Measurements from ENCODE around the gene ELOVL5.

ELOVL5 gene

GRCh38 chr6:53266553-53267090 lies 82.1 kb downstream of the ELOVL5 start:
- Histone ChIP-seq H3K9me3 (ENCODE audit: insufficient read depth, low read length) (no peaks in the 10 kb centered on the region), H3K27me3 (ENCODE audit: insufficient read depth, insufficient read length) (no peaks in the 10 kb centered on the region), H3K4me3 (ENCODE audit: insufficient read length, low read depth) (no peak overlapping the region), H3K9ac (ENCODE audit: insufficient read length, low read depth) (no peak overlapping the region), H3K36me3 (ENCODE audit: insufficient read depth, insufficient read length, low read length) (peaks cover 31% of the 10 kb centered on the region), H3K4me1 (ENCODE audit: insufficient read depth, insufficient read length) (peaks cover 2% of the 10 kb centered on the region)
- no peak for TF ChIP-seq YY1 (IDR thresholded peaks at IDR 0.05; ENCODE audit: insufficient read depth, insufficient read length)
- DNase-seq (ENCODE audit: low read depth, low spot score), result no peak

- Histone ChIP-seq H3K4me3 (ENCODE audit: insufficient read length, low read depth) (no peak overlapping the region), H3K9me3 (ENCODE audit: insufficient read depth, low read length) (no peaks in the 10 kb centered on the region), H3K9ac (ENCODE audit: insufficient read length, low read depth) (no peak overlapping the region), H3K36me3 (ENCODE audit: insufficient read depth, insufficient read length, low read length) (peaks cover 32% of the 10 kb centered on the region), H3K4me1 (ENCODE audit: insufficient read depth, insufficient read length) (no peaks in the 10 kb centered on the region), H3K27me3 (ENCODE audit: insufficient read depth, insufficient read length) (no peaks in the 10 kb centered on the region)
- TF ChIP-seq YY1 (IDR thresholded peaks at IDR 0.05; ENCODE audit: insufficient read depth, insufficient read length) (no peak), SUZ12 (IDR thresholded peaks at IDR 0.05; ENCODE audit: extremely low read depth, insufficient read depth, insufficient read length) (no peak), ZNF274 (IDR thresholded peaks at IDR 0.05; ENCODE audit: low read depth, low read length) (no peak)
- DNase-seq (ENCODE audit: low read depth, low spot score), result no peak
Measured at GRCh38 chr6:53264915-53265607, 83.7 kb downstream of the ELOVL5 start.

GRCh38 chr6:53264337-53264736 lies 84.4 kb downstream of the ELOVL5 start:
- no peak for TF ChIP-seq YY1 (IDR thresholded peaks at IDR 0.05; ENCODE audit: insufficient read depth, insufficient read length)
- TF ChIP-seq ZNF274 (IDR thresholded peaks at IDR 0.05; ENCODE audit: low read depth, low read length), result no peak
- TF ChIP-seq SUZ12 (IDR thresholded peaks at IDR 0.05; ENCODE audit: extremely low read depth, insufficient read depth, insufficient read length), result no peak
- Histone ChIP-seq H3K4me3 (ENCODE audit: insufficient read length, low read depth) (no peak overlapping the region), H3K9ac (ENCODE audit: insufficient read length, low read depth) (no peak overlapping the region), H3K27me3 (ENCODE audit: insufficient read depth, insufficient read length) (no peaks in the 10 kb centered on the region), H3K4me1 (ENCODE audit: insufficient read depth, insufficient read length) (no peaks in the 10 kb centered on the region), H3K36me3 (ENCODE audit: insufficient read depth, insufficient read length, low read length) (peaks cover 26% of the 10 kb centered on the region), H3K9me3 (ENCODE audit: insufficient read depth, low read length) (no peaks in the 10 kb centered on the region)
- no peak for DNase-seq (ENCODE audit: low read depth, low spot score)

- DNase-seq (ENCODE audit: low read depth, low spot score), result no peak
- Histone ChIP-seq H3K4me1 (ENCODE audit: insufficient read depth, insufficient read length) (no peaks in the 10 kb centered on the region), H3K27me3 (ENCODE audit: insufficient read depth, insufficient read length) (no peaks in the 10 kb centered on the region), H3K9me3 (ENCODE audit: insufficient read depth, low read length) (no peaks in the 10 kb centered on the region), H3K9ac (ENCODE audit: insufficient read length, low read depth) (no peak overlapping the region), H3K36me3 (ENCODE audit: insufficient read depth, insufficient read length, low read length) (peaks cover 24% of the 10 kb centered on the region), H3K4me3 (ENCODE audit: insufficient read length, low read depth) (no peak overlapping the region)
- no peak for TF ChIP-seq ZNF274 (IDR thresholded peaks at IDR 0.05; ENCODE audit: low read depth, low read length)
- TF ChIP-seq YY1 (IDR thresholded peaks at IDR 0.05; ENCODE audit: insufficient read depth, insufficient read length), result no peak
- TF ChIP-seq SUZ12 (IDR thresholded peaks at IDR 0.05; ENCODE audit: extremely low read depth, insufficient read depth, insufficient read length), result no peak
Measured at GRCh38 chr6:53263917-53264316, 84.8 kb downstream of the ELOVL5 start.

- H3K27me3 ChIP-seq (ENCODE audit: insufficient read depth, insufficient read length), result no peaks in the 10 kb centered on the region
- no peaks in the 10 kb centered on the region for H3K4me1 ChIP-seq (ENCODE audit: insufficient read depth, insufficient read length)
- no peak overlapping the region for H3K9ac ChIP-seq (ENCODE audit: insufficient read length, low read depth)
- DNase-seq (ENCODE audit: low read depth, low spot score), result no peak
- H3K9me3 ChIP-seq (ENCODE audit: insufficient read depth, low read length), result no peaks in the 10 kb centered on the region
- H3K4me3 ChIP-seq (ENCODE audit: insufficient read length, low read depth), result no peak overlapping the region
- TF ChIP-seq ZNF274 (IDR thresholded peaks at IDR 0.05; ENCODE audit: low read depth, low read length), result no peak
- TF ChIP-seq YY1 (IDR thresholded peaks at IDR 0.05; ENCODE audit: insufficient read depth, insufficient read length), result no peak
- TF ChIP-seq SUZ12 (IDR thresholded peaks at IDR 0.05; ENCODE audit: extremely low read depth, insufficient read depth, insufficient read length), result no peak
- H3K36me3 ChIP-seq (ENCODE audit: insufficient read depth, insufficient read length, low read length), result peaks cover 16% of the 10 kb centered on the region
Measured at GRCh38 chr6:53259860-53260580, 88.7 kb downstream of the ELOVL5 start.

GRCh38 chr6:53258774-53259155 lies 90.0 kb downstream of the ELOVL5 start:
- no peak overlapping the region for H3K9ac ChIP-seq (ENCODE audit: insufficient read length, low read depth)
- no peaks in the 10 kb centered on the region for H3K9me3 ChIP-seq (ENCODE audit: insufficient read depth, low read length)
- no peaks in the 10 kb centered on the region for H3K27me3 ChIP-seq (ENCODE audit: insufficient read depth, insufficient read length)
- no peak for DNase-seq (ENCODE audit: low read depth, low spot score)
- H3K36me3 ChIP-seq (ENCODE audit: insufficient read depth, insufficient read length, low read length), result peaks cover 16% of the 10 kb centered on the region
- TF ChIP-seq ZNF274 (IDR thresholded peaks at IDR 0.05; ENCODE audit: low read depth, low read length) (no peak), SUZ12 (IDR thresholded peaks at IDR 0.05; ENCODE audit: extremely low read depth, insufficient read depth, insufficient read length) (no peak), YY1 (IDR thresholded peaks at IDR 0.05; ENCODE audit: insufficient read depth, insufficient read length) (no peak)
- H3K4me3 ChIP-seq (ENCODE audit: insufficient read length, low read depth), result no peak overlapping the region
- H3K4me1 ChIP-seq (ENCODE audit: insufficient read depth, insufficient read length), result no peaks in the 10 kb centered on the region

GRCh38 chr6:53258076-53258773 lies 90.5 kb downstream of the ELOVL5 start:
- DNase-seq (ENCODE audit: low read depth, low spot score), result no peak
- no peaks in the 10 kb centered on the region for H3K27me3 ChIP-seq (ENCODE audit: insufficient read depth, insufficient read length)
- no peak overlapping the region for H3K9ac ChIP-seq (ENCODE audit: insufficient read length, low read depth)
- TF ChIP-seq SUZ12 (IDR thresholded peaks at IDR 0.05; ENCODE audit: extremely low read depth, insufficient read depth, insufficient read length), result no peak
- no peak for TF ChIP-seq YY1 (IDR thresholded peaks at IDR 0.05; ENCODE audit: insufficient read depth, insufficient read length)
- no peak for TF ChIP-seq ZNF274 (IDR thresholded peaks at IDR 0.05; ENCODE audit: low read depth, low read length)
- no peaks in the 10 kb centered on the region for H3K4me1 ChIP-seq (ENCODE audit: insufficient read depth, insufficient read length)
- no peaks in the 10 kb centered on the region for H3K9me3 ChIP-seq (ENCODE audit: insufficient read depth, low read length)
- H3K4me3 ChIP-seq (ENCODE audit: insufficient read length, low read depth), result no peak overlapping the region
- H3K36me3 ChIP-seq (ENCODE audit: insufficient read depth, insufficient read length, low read length), result peaks cover 16% of the 10 kb centered on the region
